H1 (cell line): ENCODE results near the gene TRABD2B. TPM values are rescaled to one million over a fixed set of nuclear protein-coding genes. Genes with fewer than 3 reads are reported as not detected.

ENCODE experiments used
- CTCF ChIA-PET: fragments of 300-600 bp; sonication (Branson Sonifier 250); formaldehyde crosslinking; loops from one replicate; lab custom pipeline; 2021; ENCODE audit not compliant: partially characterized antibody; lab: Charles Lee
- POLR2A ChIA-PET: fragments of 300-600 bp; sonication (Branson Sonifier 250); formaldehyde crosslinking; loops from one replicate; lab custom pipeline; 2021; ENCODE audit warnings: inconsistent platforms; ENCODE audit not compliant: partially characterized antibody; lab: Charles Lee
- DNase-seq, 2 experiments: peaks; one replicate each; pipeline versions ENCODE4 v3.0.0 to v3.0.0-alpha.2; 2010 to 2022; ENCODE audit warnings: low spot score in 2 of 2, low read depth in 1 of 2, mixed read lengths in 1 of 2
- FAIRE-seq: peaks from 2 replicates; lab custom pipeline; 2011; peaks lifted over from hg19 to GRCh38; lab: Jason Lieb, UNC
- H2AFZ ChIP-seq: 2 replicates; pipeline ENCODE4 v1.8.1; 2012; ENCODE audit warnings: low read length, inconsistent platforms
- H2AK5ac ChIP-seq: 2 replicates; pipeline ENCODE4 v1.6.1; 2013; ENCODE audit warnings: low read depth, low read length
- H2BK120ac ChIP-seq: replicated peaks from 2 replicates; pipeline ENCODE3; 2013; ENCODE audit warnings: low read depth, low read length, inconsistent platforms
- H2BK12ac ChIP-seq: 2 replicates; pipeline ENCODE4 v1.6.1; 2013; ENCODE audit warnings: low read depth, low read length
- H2BK15ac ChIP-seq: 2 replicates; pipeline ENCODE4 v1.6.1; 2013; ENCODE audit warnings: low read length
- H2BK20ac ChIP-seq: 2 replicates; pipeline ENCODE4 v1.6.1; 2013; ENCODE audit warnings: low read length
- H2BK5ac ChIP-seq: 2 replicates; pipeline ENCODE4 v1.6.1; 2013; ENCODE audit warnings: low read depth, low read length
- H3K14ac ChIP-seq: 2 replicates; pipeline ENCODE4 v1.6.1; 2013; ENCODE audit warnings: inconsistent platforms; ENCODE audit not compliant: insufficient read length
- H3K18ac ChIP-seq: 2 replicates; pipeline ENCODE4 v1.6.1; 2013; ENCODE audit warnings: low read length; ENCODE audit errors: extremely low read depth
- H3K23ac ChIP-seq: 2 replicates; pipeline ENCODE4 v1.6.1; 2013; ENCODE audit warnings: inconsistent platforms; ENCODE audit not compliant: insufficient read length
- H3K23me2 ChIP-seq: 2 replicates; pipeline ENCODE4 v1.6.1; 2013; ENCODE audit warnings: low read depth, low read length
- H3K27ac ChIP-seq: 2 replicates; pipeline ENCODE4 v1.6.1; 2011; ENCODE audit warnings: low read depth, low read length, inconsistent platforms
- H3K27me3 ChIP-seq, 4 experiments: replicated peaks in 1 of 4; 1 replicate in 1 of 4; 2 replicates in 3 of 4; pipeline versions ENCODE4 v1.6.1 to v1.8.1; 2011 to 2013; ENCODE audit warnings: low read length in 3 of 4, mild to moderate bottlenecking in 3 of 4, inconsistent platforms in 2 of 4, mixed read lengths in 2 of 4, moderate library complexity in 1 of 4; ENCODE audit not compliant: control insufficient read depth in 3 of 4, insufficient read depth in 3 of 4; ENCODE audit errors: extremely low read depth in 1 of 4
- H3K36me3 ChIP-seq, 4 experiments: 2 replicates each; pipeline versions ENCODE4 v1.6.1 to v1.8.1; 2011 to 2013; ENCODE audit warnings: mild to moderate bottlenecking in 4 of 4, low read length in 3 of 4, moderate library complexity in 2 of 4, control low read depth in 1 of 4, inconsistent platforms in 1 of 4; ENCODE audit not compliant: insufficient read depth in 4 of 4, control insufficient read depth in 2 of 4
- H3K4ac ChIP-seq: replicated peaks from 2 replicates; pipeline ENCODE3; 2013; ENCODE audit warnings: low read length, low read depth, mixed read lengths, inconsistent platforms; ENCODE audit not compliant: insufficient read length
- H3K4me1 ChIP-seq, 4 experiments: replicated peaks in 1 of 4; 1 replicate in 1 of 4; 2 replicates in 3 of 4; pipeline versions ENCODE4 v1.6.1 to v1.8.1; 2011 to 2013; ENCODE audit warnings: low read length in 3 of 4, inconsistent platforms in 2 of 4, mixed read lengths in 1 of 4; ENCODE audit not compliant: insufficient read depth in 4 of 4, control insufficient read depth in 3 of 4
- H3K4me2 ChIP-seq, 2 experiments: 2 replicates each; pipeline versions ENCODE4 v1.6.1 to v1.8.1; 2011 to 2013; ENCODE audit warnings: low read depth in 2 of 2, low read length in 2 of 2, control low read depth in 1 of 2, inconsistent platforms in 1 of 2, mild to moderate bottlenecking in 1 of 2; ENCODE audit not compliant: insufficient read depth in 1 of 2
- H3K4me3 ChIP-seq, 4 experiments: fragments of 200-600, 300-600 bp in 1 of 4; sonication (generic), shearing (Covaris generic), sonication (Bioruptor Twin) in 1 of 4; 2 replicates each; pipeline versions ENCODE4 v1.5.1 to v1.8.1; 2011 to 2016; ENCODE audit warnings: low read length in 4 of 4, low read depth in 3 of 4, control low read depth in 2 of 4, inconsistent platforms in 2 of 4, mild to moderate bottlenecking in 2 of 4, mixed read lengths in 1 of 4, moderate library complexity in 1 of 4; ENCODE audit not compliant: insufficient read depth in 2 of 4; ENCODE audit errors: extremely low read depth in 1 of 4
- H3K56ac ChIP-seq: replicated peaks from 2 replicates; pipeline ENCODE3; 2013; ENCODE audit warnings: low read depth, mild to moderate bottlenecking, mixed read lengths, low read length, inconsistent platforms; ENCODE audit not compliant: insufficient read length
- H3K79me1 ChIP-seq: 2 replicates; pipeline ENCODE4 v1.6.1; 2013; ENCODE audit warnings: low read depth, low read length, control low read depth
- H3K79me2 ChIP-seq, 2 experiments: 2 replicates each; pipeline versions ENCODE4 v1.6.1 to v1.8.1; 2012 to 2013; ENCODE audit warnings: low read length in 2 of 2, mild to moderate bottlenecking in 2 of 2, inconsistent platforms in 1 of 2; ENCODE audit not compliant: insufficient read depth in 2 of 2, control insufficient read depth in 1 of 2
- H3K9ac ChIP-seq, 4 experiments: replicated peaks in 1 of 4; 1 replicate in 1 of 4; 2 replicates in 3 of 4; pipeline versions ENCODE4 v1.6.1 to v1.8.1; 2011 to 2013; ENCODE audit warnings: low read depth in 3 of 4, low read length in 3 of 4, control low read depth in 2 of 4, mild to moderate bottlenecking in 2 of 4, moderate library complexity in 2 of 4, inconsistent platforms in 1 of 4; ENCODE audit errors: extremely low read depth in 1 of 4
- H3K9me3 ChIP-seq, 2 experiments: 2 replicates each; pipeline versions ENCODE4 v1.6.1 to v1.8.1; 2012 to 2013; ENCODE audit warnings: mild to moderate bottlenecking in 2 of 2, moderate library complexity in 2 of 2, control low read depth in 1 of 2, inconsistent platforms in 1 of 2, low read depth in 1 of 2, low read length in 1 of 2, mixed read lengths in 1 of 2; ENCODE audit not compliant: insufficient read depth in 2 of 2
- H4K20me1 ChIP-seq, 2 experiments: replicated peaks in 1 of 2; 2 replicates each; pipeline versions ENCODE3 to v1.8.1; 2011 to 2013; ENCODE audit warnings: inconsistent platforms in 2 of 2, low read length in 2 of 2, mild to moderate bottlenecking in 1 of 2; ENCODE audit not compliant: insufficient read depth in 2 of 2, control insufficient read depth in 1 of 2
- H4K5ac ChIP-seq: 2 replicates; pipeline ENCODE4 v1.6.1; 2013; ENCODE audit warnings: low read length, low read depth, mixed read lengths, inconsistent platforms; ENCODE audit not compliant: insufficient read length
- H4K8ac ChIP-seq: 2 replicates; pipeline ENCODE4 v1.8.0; 2013; ENCODE audit warnings: mild to moderate bottlenecking, moderate library complexity, low read length, inconsistent platforms; ENCODE audit not compliant: insufficient read depth; ENCODE audit errors: extremely low read depth
- H4K91ac ChIP-seq: replicated peaks from 2 replicates; pipeline ENCODE3; 2013; ENCODE audit warnings: low read length, mixed read lengths, inconsistent platforms; ENCODE audit not compliant: insufficient read length
- POU5F1 ChIP-seq: IDR thresholded peaks from 2 replicates; pipeline ENCODE4 v1.6.1; 2011; ENCODE audit warnings: low read depth, mild to moderate bottlenecking, low read length, moderate library complexity
- WGBS, 2 experiments: shearing (Covaris generic) in 1 of 2; methylation state at CpG; one replicate each; pipeline versions ENCODE4 v1.1.6 to v1.1.7; 2013 to 2015; ENCODE audit warnings: low lambda C conversion rate in 2 of 2, mixed read lengths in 2 of 2, inconsistent platforms in 1 of 2, low coverage in 1 of 2, missing lambda C conversion rate in 1 of 2; ENCODE audit not compliant: insufficient replicate concordance in 2 of 2, insufficient coverage in 1 of 2, insufficient read length in 1 of 2; ENCODE audit errors: extremely low coverage in 1 of 2, missing lambda C conversion rate in 1 of 2; 5-methylcytosine and 5-hydroxymethylcytosine counted together
- polyA plus RNA-seq, 7 experiments: library from polyadenylated mRNA; depleted of rRNA in 3 of 7; stranded (reverse) in 5 of 7; unstranded in 2 of 7; fragments of >200 nt in 5 of 7; fragments of 200-250 nt in 2 of 7; gene quantifications; 1 replicate in 5 of 7; 2 replicates in 1 of 7; 4 replicates in 1 of 7; pipeline versions ENCODE4 v1.2.1 to v1.2.3, GENCODE V29; 2011 to 2013; ENCODE audit warnings: missing spikeins in 2 of 7, mixed read lengths in 2 of 7
- total RNA-seq: library from RNA; stranded (reverse); fragmentation: NEBNext Ultra II Directional; extraction: Animal tissue kit (Norgen Biotek cat#: 25700); gene quantifications from 2 replicates; pipeline ENCODE4 v1.2.1, GENCODE V29; 2021
- TF ChIP-seq, protein P1 (sequence below): IDR thresholded peaks from 2 replicates; pipeline ENCODE4 v1.6.1; 2011; ENCODE audit warnings: low read depth, mild to moderate bottlenecking, low read length; ENCODE audit not compliant: insufficient read depth

Gene TRABD2B
- total and polyA plus RNA-seq, 2 of the 8 experiments (the other 6 are each of a cell fraction or from before 2014, with no cell fraction given), result 0.95 to 3.4 TPM

DNA sequence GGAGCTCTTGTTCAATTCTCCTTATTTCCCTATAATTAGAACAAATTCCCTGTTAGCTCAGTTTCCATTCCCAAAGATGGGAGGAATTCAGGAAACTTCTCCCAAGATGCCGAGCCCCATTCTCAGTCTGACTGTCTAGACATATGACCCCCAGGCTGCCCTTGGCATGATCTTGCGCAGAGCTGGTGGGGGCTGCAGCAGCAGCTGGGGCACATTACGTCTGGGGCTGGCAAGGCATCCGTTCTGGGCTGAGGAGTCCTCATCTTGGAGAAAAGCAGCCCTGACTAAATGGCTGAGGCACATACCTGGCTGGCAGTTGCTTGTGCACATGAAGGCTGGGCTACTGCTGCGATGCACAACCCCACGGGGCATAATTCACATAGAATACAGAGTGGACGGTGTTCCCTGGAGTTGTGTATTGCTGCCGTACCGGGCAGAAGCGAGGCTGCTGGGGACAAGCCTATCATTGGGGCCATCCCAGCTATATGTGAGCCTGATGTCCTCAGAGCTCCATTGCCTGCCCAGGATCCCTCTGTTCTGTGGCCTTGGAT is 36.4 kb upstream of the TRABD2B start:
- H2BK12ac ChIP-seq, result no peak overlapping the region
- no peak overlapping the region for H2BK15ac ChIP-seq
- no peak overlapping the region for H2BK5ac ChIP-seq
- CTCF ChIA-PET, result interaction anchor here (0.9 to 4.4 kb wide), 8 partner anchors 9 to 60 kb away, joined by 3 to 28 read pairs (median 4); partner anchors contain the start of gene TRABD2B
- H4K5ac ChIP-seq, result no peak overlapping the region
- H3K4me2 ChIP-seq, result no peak overlapping the region
- H3K23me2 ChIP-seq, result no peaks in the 10 kb centered on the region
- no peak overlapping the region for H2BK120ac ChIP-seq
- no peak overlapping the region for H3K4ac ChIP-seq
- no peak overlapping the region for H2AK5ac ChIP-seq
- H3K79me2 ChIP-seq, result no peaks in the 10 kb centered on the region
- no peak overlapping the region for H2AFZ ChIP-seq
- H4K20me1 ChIP-seq, result no peaks in the 10 kb centered on the region
- no peaks in the 10 kb centered on the region for H3K36me3 ChIP-seq
- no peak overlapping the region for H3K18ac ChIP-seq
- H3K27ac ChIP-seq, result no peak overlapping the region
- H3K9ac ChIP-seq, result no peak overlapping the region
- no peaks in the 10 kb centered on the region for H3K27me3 ChIP-seq
- H3K4me3 ChIP-seq, result no peak overlapping the region
- no peak overlapping the region for H4K91ac ChIP-seq
- H3K9me3 ChIP-seq, result no peaks in the 10 kb centered on the region
- H3K79me1 ChIP-seq, result no peaks in the 10 kb centered on the region
- POLR2A ChIA-PET, result interaction anchor here (1.8 kb wide), 1 partner anchor 30 kb away, joined by 5 read pairs; no protein-coding TSS in a partner anchor
- peak overlapping the region; percentile 68 for H4K8ac ChIP-seq
- H3K23ac ChIP-seq, result no peak overlapping the region
- H3K4me1 ChIP-seq, result peaks cover 0 to 4% (median 3%) of the 10 kb centered on the region in 4 experiments; a peak in 4 of 7 replicates
- WGBS, 2 experiments, result 88% methylated on average over 10 of the region's 10 CpGs; no CpG with 5 or more reads in 1 of the 2 experiments
- DNase-seq, result no peak
- H3K56ac ChIP-seq, result no peak overlapping the region
- FAIRE-seq, result no peak
- no peak overlapping the region for H3K14ac ChIP-seq
- TF ChIP-seq POU5F1, result no peak
- TF ChIP-seq, protein P1, sequence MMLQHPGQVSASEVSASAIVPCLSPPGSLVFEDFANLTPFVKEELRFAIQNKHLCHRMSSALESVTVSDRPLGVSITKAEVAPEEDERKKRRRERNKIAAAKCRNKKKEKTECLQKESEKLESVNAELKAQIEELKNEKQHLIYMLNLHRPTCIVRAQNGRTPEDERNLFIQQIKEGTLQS, result no peak
- no peak overlapping the region for H2BK20ac ChIP-seq
